Measurements from ENCODE around the gene ACVR1. TPM values are rescaled to one million over a fixed set of nuclear protein-coding genes. Genes with fewer than 3 reads are reported as not detected.

The ACVR1 gene
- total and polyA plus RNA-seq, 9 of the 15 experiments (the other 6 are each of a cell fraction or from before 2014, with no cell fraction given): 3.8 to 14.3 (median 6.9) TPM

DNA sequence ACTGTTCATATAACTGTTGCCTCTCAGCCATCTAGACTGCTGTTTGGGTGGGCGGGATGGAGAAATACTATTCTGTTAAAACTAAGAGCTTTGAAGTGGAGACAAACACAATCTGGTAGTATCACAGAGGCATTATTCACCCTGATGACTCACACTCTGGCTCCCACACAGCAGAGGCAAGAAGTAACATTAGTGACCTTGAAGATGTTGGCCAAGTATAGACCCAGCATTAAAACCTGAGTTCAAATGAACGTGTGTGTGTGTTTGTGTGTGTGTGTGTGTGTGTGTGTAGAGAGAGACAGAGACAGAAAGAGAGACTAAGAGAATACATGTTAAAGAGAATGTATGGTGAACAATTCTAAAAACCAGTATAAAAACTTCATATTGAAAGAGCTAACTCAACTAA is 22.5 kb upstream of the ACVR1 start (continued):
- TF ChIP-seq ZFP30 (CRISPR knock-in tag; IDR thresholded peaks at IDR 0.05; ENCODE audit: borderline replicate concordance) (no peak), ZNF785 (CRISPR knock-in tag; IDR thresholded peaks at IDR 0.05) (no peak), RBM14 (IDR thresholded peaks at IDR 0.05; ENCODE audit: borderline replicate concordance, insufficient read depth, low read depth, low read length) (no peak), ZNF507 (tag; conservative IDR thresholded peaks at IDR 0.05) (no peak), NBN (IDR thresholded peaks at IDR 0.05; ENCODE audit: low read depth) (peak; percentile 36; the same call in 1 of the 2 replicates), ZNF668 (CRISPR knock-in tag; IDR thresholded peaks at IDR 0.05) (no peak), GABPA (tag; conservative IDR thresholded peaks at IDR 0.05; ENCODE audit: low read depth) (no peak), ZKSCAN8 (CRISPR knock-in tag; IDR thresholded peaks at IDR 0.05) (no peak), SRSF7 (optimal IDR thresholded peaks at IDR 0.05; ENCODE audit: low read depth, low read length) (no peak), ELF2 (CRISPR knock-in tag; IDR thresholded peaks at IDR 0.05) (no peak)
- TF ChIP-seq, protein P1, sequence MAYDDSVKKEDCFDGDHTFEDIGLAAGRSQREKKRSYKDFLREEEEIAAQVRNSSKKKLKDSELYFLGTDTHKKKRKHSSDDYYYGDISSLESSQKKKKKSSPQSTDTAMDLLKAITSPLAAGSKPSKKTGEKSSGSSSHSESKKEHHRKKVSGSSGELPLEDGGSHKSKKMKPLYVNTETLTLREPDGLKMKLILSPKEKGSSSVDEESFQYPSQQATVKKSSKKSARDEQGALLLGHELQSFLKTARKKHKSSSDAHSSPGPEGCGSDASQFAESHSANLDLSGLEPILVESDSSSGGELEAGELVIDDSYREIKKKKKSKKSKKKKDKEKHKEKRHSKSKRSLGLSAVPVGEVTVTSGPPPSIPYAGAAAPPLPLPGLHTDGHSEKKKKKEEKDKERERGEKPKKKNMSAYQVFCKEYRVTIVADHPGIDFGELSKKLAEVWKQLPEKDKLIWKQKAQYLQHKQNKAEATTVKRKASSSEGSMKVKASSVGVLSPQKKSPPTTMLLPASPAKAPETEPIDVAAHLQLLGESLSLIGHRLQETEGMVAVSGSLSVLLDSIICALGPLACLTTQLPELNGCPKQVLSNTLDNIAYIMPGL (CRISPR knock-in tag; IDR thresholded peaks at IDR 0.05): no peak
- TF ChIP-seq, protein P2, sequence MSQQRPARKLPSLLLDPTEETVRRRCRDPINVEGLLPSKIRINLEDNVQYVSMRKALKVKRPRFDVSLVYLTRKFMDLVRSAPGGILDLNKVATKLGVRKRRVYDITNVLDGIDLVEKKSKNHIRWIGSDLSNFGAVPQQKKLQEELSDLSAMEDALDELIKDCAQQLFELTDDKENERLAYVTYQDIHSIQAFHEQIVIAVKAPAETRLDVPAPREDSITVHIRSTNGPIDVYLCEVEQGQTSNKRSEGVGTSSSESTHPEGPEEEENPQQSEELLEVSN (IDR thresholded peaks at IDR 0.05; ENCODE audit: borderline replicate concordance in 1 of 2, extremely low read depth in 1 of 2, insufficient read depth in 1 of 2, insufficient read length in 1 of 2, low read depth in 1 of 2, low read length in 1 of 2, poor library complexity in 1 of 2, severe bottlenecking in 1 of 2): no peak
- TF ChIP-seq, protein P3, sequence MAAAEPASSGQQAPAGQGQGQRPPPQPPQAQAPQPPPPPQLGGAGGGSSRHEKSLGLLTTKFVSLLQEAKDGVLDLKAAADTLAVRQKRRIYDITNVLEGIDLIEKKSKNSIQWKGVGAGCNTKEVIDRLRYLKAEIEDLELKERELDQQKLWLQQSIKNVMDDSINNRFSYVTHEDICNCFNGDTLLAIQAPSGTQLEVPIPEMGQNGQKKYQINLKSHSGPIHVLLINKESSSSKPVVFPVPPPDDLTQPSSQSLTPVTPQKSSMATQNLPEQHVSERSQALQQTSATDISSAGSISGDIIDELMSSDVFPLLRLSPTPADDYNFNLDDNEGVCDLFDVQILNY (CRISPR knock-in tag; IDR thresholded peaks at IDR 0.05): no peak
- TF ChIP-seq, protein P4, sequence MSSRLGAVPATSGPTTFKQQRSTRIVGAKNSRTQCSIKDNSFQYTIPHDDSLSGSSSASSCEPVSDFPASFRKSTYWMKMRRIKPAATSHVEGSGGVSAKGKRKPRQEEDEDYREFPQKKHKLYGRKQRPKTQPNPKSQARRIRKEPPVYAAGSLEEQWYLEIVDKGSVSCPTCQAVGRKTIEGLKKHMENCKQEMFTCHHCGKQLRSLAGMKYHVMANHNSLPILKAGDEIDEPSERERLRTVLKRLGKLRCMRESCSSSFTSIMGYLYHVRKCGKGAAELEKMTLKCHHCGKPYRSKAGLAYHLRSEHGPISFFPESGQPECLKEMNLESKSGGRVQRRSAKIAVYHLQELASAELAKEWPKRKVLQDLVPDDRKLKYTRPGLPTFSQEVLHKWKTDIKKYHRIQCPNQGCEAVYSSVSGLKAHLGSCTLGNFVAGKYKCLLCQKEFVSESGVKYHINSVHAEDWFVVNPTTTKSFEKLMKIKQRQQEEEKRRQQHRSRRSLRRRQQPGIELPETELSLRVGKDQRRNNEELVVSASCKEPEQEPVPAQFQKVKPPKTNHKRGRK (tag; IDR thresholded peaks at IDR 0.05): no peak
- TF ChIP-seq, protein P5, sequence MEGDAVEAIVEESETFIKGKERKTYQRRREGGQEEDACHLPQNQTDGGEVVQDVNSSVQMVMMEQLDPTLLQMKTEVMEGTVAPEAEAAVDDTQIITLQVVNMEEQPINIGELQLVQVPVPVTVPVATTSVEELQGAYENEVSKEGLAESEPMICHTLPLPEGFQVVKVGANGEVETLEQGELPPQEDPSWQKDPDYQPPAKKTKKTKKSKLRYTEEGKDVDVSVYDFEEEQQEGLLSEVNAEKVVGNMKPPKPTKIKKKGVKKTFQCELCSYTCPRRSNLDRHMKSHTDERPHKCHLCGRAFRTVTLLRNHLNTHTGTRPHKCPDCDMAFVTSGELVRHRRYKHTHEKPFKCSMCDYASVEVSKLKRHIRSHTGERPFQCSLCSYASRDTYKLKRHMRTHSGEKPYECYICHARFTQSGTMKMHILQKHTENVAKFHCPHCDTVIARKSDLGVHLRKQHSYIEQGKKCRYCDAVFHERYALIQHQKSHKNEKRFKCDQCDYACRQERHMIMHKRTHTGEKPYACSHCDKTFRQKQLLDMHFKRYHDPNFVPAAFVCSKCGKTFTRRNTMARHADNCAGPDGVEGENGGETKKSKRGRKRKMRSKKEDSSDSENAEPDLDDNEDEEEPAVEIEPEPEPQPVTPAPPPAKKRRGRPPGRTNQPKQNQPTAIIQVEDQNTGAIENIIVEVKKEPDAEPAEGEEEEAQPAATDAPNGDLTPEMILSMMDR (IDR thresholded peaks at IDR 0.05 in 2 of 3, conservative IDR thresholded peaks at IDR 0.05 in 1 of 3; ENCODE audit: insufficient read depth in 2 of 3, low read depth in 1 of 3, low read length in 3 of 3): no peak
- TF ChIP-seq, protein P6, sequence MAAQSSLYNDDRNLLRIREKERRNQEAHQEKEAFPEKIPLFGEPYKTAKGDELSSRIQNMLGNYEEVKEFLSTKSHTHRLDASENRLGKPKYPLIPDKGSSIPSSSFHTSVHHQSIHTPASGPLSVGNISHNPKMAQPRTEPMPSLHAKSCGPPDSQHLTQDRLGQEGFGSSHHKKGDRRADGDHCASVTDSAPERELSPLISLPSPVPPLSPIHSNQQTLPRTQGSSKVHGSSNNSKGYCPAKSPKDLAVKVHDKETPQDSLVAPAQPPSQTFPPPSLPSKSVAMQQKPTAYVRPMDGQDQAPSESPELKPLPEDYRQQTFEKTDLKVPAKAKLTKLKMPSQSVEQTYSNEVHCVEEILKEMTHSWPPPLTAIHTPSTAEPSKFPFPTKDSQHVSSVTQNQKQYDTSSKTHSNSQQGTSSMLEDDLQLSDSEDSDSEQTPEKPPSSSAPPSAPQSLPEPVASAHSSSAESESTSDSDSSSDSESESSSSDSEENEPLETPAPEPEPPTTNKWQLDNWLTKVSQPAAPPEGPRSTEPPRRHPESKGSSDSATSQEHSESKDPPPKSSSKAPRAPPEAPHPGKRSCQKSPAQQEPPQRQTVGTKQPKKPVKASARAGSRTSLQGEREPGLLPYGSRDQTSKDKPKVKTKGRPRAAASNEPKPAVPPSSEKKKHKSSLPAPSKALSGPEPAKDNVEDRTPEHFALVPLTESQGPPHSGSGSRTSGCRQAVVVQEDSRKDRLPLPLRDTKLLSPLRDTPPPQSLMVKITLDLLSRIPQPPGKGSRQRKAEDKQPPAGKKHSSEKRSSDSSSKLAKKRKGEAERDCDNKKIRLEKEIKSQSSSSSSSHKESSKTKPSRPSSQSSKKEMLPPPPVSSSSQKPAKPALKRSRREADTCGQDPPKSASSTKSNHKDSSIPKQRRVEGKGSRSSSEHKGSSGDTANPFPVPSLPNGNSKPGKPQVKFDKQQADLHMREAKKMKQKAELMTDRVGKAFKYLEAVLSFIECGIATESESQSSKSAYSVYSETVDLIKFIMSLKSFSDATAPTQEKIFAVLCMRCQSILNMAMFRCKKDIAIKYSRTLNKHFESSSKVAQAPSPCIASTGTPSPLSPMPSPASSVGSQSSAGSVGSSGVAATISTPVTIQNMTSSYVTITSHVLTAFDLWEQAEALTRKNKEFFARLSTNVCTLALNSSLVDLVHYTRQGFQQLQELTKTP (IDR thresholded peaks at IDR 0.05; ENCODE audit: low read depth in 1 of 2, partially characterized antibody in 2 of 2): peak; percentile 21 to 22

All from K562 (cell line).